ENCODE data around the gene RGP1.

GRCh38 chr9:35758475-35759050 is 9.5 kb downstream of the RGP1 start:
- TF ChIP-seq CTCF (tag by site-specific recombination; IDR thresholded peaks at IDR 0.05) (no peak), ZNF670 (tag by site-specific recombination; IDR thresholded peaks at IDR 0.05; ENCODE audit: low read depth) (no peak), ZNF121 (tag by site-specific recombination; IDR thresholded peaks at IDR 0.05) (no peak), ZNF600 (tag by site-specific recombination; IDR thresholded peaks at IDR 0.05) (no peak), TCF7L2 (IDR thresholded peaks at IDR 0.05; ENCODE audit: borderline replicate concordance, low read depth, low read length) (no peak), ZNF133 (tag by site-specific recombination; IDR thresholded peaks at IDR 0.05) (no peak), ZBTB7A (tag by site-specific recombination; IDR thresholded peaks at IDR 0.05; ENCODE audit: low read depth) (no peak), SETDB1 (IDR thresholded peaks at IDR 0.05; ENCODE audit: insufficient read length, low read length) (no peak), BCL11B (tag by site-specific recombination; IDR thresholded peaks at IDR 0.05; ENCODE audit: low read depth) (no peak), ZFP41 (tag by site-specific recombination; IDR thresholded peaks at IDR 0.05; ENCODE audit: borderline replicate concordance) (no peak)

All from HEK293 (cell line).